Lower leg skin (tissue), 3 donors: ENCODE data around the gene TBC1D2.

Experiments
- CTCF ChIP-seq, 3 donors: fragments of 450-650 bp; IDR thresholded peaks; one replicate each; pipeline ENCODE4 v1.5.1; 2016; ENCODE audit warnings: antibody characterized with exemption in 3 of 3, mild to moderate bottlenecking in 3 of 3, moderate library complexity in 2 of 3
- POLR2A ChIP-seq, 2 donors: fragments of 450-650 bp; IDR thresholded peaks; one replicate each; pipeline ENCODE4 v1.6.1; 2016 to 2017; ENCODE audit warnings: antibody characterized with exemption in 2 of 2, mild to moderate bottlenecking in 1 of 2, moderate library complexity in 1 of 2

- TF ChIP-seq CTCF (IDR thresholded peaks at IDR 0.05) (no peak), POLR2A (IDR thresholded peaks at IDR 0.05) (no peak)
Measured at GRCh38 chr9:98255578-98256296, at the start of gene TBC1D2.
